ENCODE results near the gene SPATA17. TPM values are rescaled to one million over a fixed set of nuclear protein-coding genes. Genes with fewer than 3 reads are reported as not detected.
"Not testable (repeated sequence)": the region's sequence is repeated elsewhere in the genome, so short reads cannot be mapped to it uniquely, and the experiment has no call there.

Gene SPATA17
- total RNA-seq, 2 donors from 2014 or later: 0.96 to 6.4 TPM

DNA sequence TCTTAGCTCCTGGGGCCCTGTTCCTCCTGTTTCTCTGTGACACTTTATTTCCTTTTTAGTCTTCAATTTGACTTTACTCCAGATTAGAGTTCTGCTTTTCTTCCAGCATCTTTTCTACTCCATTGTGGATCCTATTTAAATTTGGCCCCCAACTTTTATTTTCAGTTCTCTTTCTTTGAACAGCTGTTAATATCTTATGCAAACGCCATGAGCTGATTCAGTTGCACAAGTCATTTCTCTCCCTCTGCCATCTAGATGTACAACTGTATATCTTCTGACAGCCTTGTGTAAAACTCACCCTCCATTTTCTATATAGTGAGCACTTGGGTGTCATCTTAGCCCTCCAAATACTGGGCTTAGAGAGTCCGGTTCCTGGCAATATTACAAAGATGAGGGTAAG lies 42.2 kb downstream of the SPATA17 start:
- TF ChIP-seq POLR2A (IDR thresholded peaks at IDR 0.05) (no peak), POLR2AphosphoS5 (IDR thresholded peaks at IDR 0.05) (no peak)
- TF ChIP-seq, protein P1, sequence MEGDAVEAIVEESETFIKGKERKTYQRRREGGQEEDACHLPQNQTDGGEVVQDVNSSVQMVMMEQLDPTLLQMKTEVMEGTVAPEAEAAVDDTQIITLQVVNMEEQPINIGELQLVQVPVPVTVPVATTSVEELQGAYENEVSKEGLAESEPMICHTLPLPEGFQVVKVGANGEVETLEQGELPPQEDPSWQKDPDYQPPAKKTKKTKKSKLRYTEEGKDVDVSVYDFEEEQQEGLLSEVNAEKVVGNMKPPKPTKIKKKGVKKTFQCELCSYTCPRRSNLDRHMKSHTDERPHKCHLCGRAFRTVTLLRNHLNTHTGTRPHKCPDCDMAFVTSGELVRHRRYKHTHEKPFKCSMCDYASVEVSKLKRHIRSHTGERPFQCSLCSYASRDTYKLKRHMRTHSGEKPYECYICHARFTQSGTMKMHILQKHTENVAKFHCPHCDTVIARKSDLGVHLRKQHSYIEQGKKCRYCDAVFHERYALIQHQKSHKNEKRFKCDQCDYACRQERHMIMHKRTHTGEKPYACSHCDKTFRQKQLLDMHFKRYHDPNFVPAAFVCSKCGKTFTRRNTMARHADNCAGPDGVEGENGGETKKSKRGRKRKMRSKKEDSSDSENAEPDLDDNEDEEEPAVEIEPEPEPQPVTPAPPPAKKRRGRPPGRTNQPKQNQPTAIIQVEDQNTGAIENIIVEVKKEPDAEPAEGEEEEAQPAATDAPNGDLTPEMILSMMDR (IDR thresholded peaks at IDR 0.05): no peak
- no peaks in the 10 kb centered on the region for H3K9me3 ChIP-seq
- no peaks in the 10 kb centered on the region for H3K36me3 ChIP-seq
- H3K4me1 ChIP-seq (replicated peaks): no peaks in the 10 kb centered on the region
- H3K27me3 ChIP-seq (replicated peaks; ENCODE audit: insufficient read depth): no peaks in the 10 kb centered on the region
- H3K4me3 ChIP-seq: no peak overlapping the region
- no peak overlapping the region for H3K27ac ChIP-seq
- intact Hi-C loops (cut with DNase I): no loop called here
- 58% methylated on average over 2 of the region's 2 CpGs for WGBS
- no peak for DNase-seq (ENCODE audit: low spot score)

DNA sequence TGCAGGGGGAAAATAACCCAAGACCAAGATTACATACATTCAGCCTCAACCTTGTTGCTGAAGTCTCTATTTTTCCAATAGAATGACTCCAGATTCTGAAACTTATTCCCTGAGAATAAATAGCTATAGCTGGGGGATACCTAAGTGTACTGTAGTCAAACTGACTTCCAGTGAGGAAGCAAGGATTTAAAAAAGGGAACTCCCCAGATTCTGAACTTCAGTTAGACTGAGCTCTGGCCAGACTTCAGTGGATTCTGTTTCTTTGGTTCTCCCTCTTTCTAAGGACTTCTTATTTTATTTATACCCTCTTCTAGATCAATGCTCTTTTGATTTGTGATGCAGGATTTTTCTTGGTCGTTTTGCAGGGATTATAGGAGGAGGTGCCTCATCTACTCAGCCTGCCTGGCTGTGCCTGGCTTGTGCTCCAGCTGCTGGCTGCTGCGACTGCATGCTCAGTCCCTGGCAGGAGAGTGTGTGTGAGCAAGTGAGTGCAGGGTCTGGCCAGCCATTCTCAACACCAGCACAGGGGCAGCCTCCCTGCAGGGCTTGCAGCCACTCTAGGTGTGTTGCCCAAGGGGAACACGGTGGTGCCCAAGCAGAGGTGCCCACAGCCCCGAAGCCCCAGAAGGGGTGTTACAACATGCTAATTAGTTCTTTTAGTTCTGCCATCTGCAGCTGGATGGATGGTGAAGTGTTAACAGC lies 43.0 kb downstream of the SPATA17 start:
- TF ChIP-seq, protein P1 (IDR thresholded peaks at IDR 0.05): no peak
- TF ChIP-seq POLR2A (IDR thresholded peaks at IDR 0.05) (no peak), POLR2AphosphoS5 (IDR thresholded peaks at IDR 0.05) (no peak)
- Histone ChIP-seq H3K4me3 (no peak overlapping the region), H3K36me3 (no peaks in the 10 kb centered on the region), H3K27me3 (replicated peaks; ENCODE audit: insufficient read depth) (no peaks in the 10 kb centered on the region), H3K9me3 (no peaks in the 10 kb centered on the region), H3K4me1 (replicated peaks) (no peaks in the 10 kb centered on the region), H3K27ac (no peak overlapping the region)
- DNase-seq (ENCODE audit: low spot score): no peak
- intact Hi-C loops (cut with DNase I): no loop called here
- 83% methylated on average over 4 of the region's 4 CpGs for WGBS

DNA sequence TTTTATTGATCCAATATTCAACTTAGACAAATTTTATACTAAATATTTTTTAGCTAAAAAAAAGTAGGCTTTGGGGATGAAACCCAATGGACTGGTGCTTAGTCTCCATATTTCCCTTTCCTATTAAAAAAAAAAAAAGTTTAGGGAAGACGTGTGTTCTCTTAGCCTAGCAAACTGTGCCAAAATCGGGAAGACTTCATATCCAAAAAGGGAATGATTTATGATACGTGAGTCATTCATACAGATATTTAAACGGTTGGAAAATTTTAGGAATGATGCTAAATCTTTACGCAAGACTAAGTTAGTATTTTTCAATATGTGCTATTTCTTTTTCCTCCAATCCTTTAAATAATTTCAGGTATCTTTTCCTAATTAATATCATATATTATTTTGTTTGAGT lies 50.7 kb downstream of the SPATA17 start:
- Histone ChIP-seq H3K9me3 (no peaks in the 10 kb centered on the region), H3K27ac (no peak overlapping the region), H3K27me3 (replicated peaks; ENCODE audit: insufficient read depth) (no peaks in the 10 kb centered on the region), H3K36me3 (no peaks in the 10 kb centered on the region), H3K4me1 (replicated peaks) (no peaks in the 10 kb centered on the region), H3K4me3 (no peak overlapping the region)
- DNase-seq (ENCODE audit: low spot score): no peak
- 88% methylated on average over 5 of the region's 5 CpGs for WGBS
- TF ChIP-seq, protein P1 (IDR thresholded peaks at IDR 0.05): no peak
- TF ChIP-seq POLR2AphosphoS5 (IDR thresholded peaks at IDR 0.05) (no peak), POLR2A (IDR thresholded peaks at IDR 0.05) (no peak)
- intact Hi-C loops (cut with DNase I): no loop called here

DNA sequence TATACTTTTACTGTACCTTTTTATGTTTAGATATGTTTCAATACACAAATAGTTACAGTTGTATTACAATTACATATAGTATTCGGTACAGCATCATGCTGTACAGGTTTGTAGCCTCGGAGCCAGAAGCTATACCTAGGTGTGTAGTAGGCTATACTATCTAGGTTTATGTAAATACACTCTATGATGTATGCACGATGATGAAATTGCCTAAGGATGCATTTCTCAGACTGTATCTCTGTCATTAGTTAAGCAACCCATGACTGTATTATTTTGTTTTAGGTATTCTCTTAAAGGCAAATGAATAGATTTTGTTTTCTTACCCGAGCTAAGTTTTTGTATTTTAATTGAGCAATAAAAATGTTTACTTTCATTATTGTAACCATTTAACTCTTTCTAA lies 56.4 kb downstream of the SPATA17 start:
- no peak for TF ChIP-seq POLR2AphosphoS5 (IDR thresholded peaks at IDR 0.05)
- TF ChIP-seq, protein P1 (IDR thresholded peaks at IDR 0.05): no peak
- no peak for TF ChIP-seq POLR2A (IDR thresholded peaks at IDR 0.05)
- H3K27ac ChIP-seq: no peak overlapping the region
- WGBS: 51% methylated on average over 4 of the region's 4 CpGs

DNA sequence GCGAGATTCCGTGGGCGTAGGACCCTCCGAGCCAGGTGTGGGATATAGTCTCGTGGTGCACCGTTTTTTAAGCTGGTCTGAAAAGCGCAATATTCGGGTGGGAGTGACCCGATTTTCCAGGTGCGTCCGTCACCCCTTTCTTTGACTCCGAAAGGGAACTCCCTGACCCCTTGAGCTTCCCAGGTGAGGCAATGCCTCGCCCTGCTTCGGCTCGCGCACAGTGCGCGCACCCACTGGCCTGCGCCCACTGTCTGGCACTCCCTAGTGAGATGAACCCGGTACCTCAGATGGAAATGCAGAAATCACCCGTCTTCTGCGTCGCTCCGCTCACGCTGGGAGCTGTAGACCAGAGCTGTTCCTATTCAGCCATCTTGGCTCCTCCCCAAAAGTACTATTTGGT lies 65.0 kb downstream of the SPATA17 start:
- H3K27ac ChIP-seq; H3K36me3 ChIP-seq; H3K9me3 ChIP-seq; intact Hi-C loops (cut with DNase I); H3K4me3 ChIP-seq; DNase-seq (ENCODE audit: low spot score); H3K4me1 ChIP-seq (replicated peaks); H3K27me3 ChIP-seq (replicated peaks; ENCODE audit: insufficient read depth): not testable (repeated sequence)
- 80% methylated on average over 25 of the region's 25 CpGs for WGBS

More for the DNA sequence above, 56.4 kb downstream of the SPATA17 start:
- Histone ChIP-seq H3K9me3 (no peaks in the 10 kb centered on the region), H3K27me3 (replicated peaks; ENCODE audit: insufficient read depth) (no peaks in the 10 kb centered on the region), H3K4me1 (replicated peaks) (no peaks in the 10 kb centered on the region), H3K36me3 (no peaks in the 10 kb centered on the region), H3K4me3 (no peak overlapping the region)
- intact Hi-C loops (cut with DNase I): no loop called here
- no peak for DNase-seq (ENCODE audit: low spot score)

All from prostate gland (tissue), 2 donors.